ENCODE measurements around the gene NEURL1B. TPM values are rescaled to one million over a fixed set of nuclear protein-coding genes. Genes with fewer than 3 reads are reported as not detected.

The NEURL1B gene
- total and polyA plus RNA-seq, 10 of the 15 experiments (the other 5 are each of a cell fraction or from before 2014, with no cell fraction given): 0.04 to 0.28 (median 0.05) TPM; not detected in 4

DNA sequence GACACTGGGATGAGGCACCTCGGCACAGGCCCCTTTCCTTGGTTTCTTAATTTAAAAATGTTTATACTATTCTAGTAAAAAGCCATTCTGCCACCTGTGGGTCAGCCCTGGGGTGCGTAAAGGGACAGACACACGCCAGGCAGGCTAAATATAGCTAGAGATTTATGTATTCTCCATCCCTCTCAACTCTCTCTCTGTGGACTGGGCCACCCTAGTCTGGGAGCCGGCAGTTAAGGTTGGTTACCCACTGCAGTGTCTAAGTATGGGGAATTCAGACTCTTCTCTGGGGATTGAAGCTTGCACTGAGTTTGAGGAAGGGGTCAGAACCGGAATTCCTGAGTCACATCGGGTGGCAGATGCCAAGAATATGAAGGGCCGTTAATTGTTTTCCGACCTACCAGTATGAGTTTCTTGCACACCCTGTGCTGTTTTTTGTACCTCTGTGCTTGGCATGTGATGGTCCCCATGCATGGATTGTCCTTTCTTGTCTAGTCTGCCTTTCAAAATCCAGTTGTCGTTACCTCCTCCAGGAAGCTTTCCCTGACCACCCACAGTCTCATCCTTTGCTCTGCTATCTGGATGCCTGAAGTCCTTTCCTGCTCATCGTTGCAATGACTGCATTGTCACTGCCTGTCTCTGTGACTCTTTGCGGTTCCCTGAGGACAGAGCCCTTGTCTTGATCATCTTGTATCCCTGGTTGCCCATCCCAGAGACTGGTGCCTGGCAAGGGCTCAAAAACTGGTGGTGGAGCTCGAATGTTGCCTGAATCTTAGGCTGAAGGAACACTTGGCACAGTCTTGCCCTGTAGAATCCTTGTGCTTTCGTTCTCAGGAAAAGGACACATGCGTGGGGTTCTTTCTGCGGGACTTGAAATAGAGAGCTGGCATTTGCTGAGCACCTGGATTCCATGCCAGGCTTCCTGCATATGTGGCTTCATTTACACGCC is 2.1 kb downstream of the NEURL1B start:
- intact Hi-C loops (cut with micrococcal nuclease; ENCODE audit: unreplicated experiment): no loop called here

More for the DNA sequence above, 2.1 kb downstream of the NEURL1B start:
- no peaks in the 10 kb centered on the region for H4K20me1 ChIP-seq (ENCODE audit: control insufficient read depth, insufficient read depth)
- no peak for TF ChIP-seq RELB (IDR thresholded peaks at IDR 0.05; ENCODE audit: low read depth)
- no peak for TF ChIP-seq SMARCA5 (IDR thresholded peaks at IDR 0.05)
- TF ChIP-seq, protein P1, sequence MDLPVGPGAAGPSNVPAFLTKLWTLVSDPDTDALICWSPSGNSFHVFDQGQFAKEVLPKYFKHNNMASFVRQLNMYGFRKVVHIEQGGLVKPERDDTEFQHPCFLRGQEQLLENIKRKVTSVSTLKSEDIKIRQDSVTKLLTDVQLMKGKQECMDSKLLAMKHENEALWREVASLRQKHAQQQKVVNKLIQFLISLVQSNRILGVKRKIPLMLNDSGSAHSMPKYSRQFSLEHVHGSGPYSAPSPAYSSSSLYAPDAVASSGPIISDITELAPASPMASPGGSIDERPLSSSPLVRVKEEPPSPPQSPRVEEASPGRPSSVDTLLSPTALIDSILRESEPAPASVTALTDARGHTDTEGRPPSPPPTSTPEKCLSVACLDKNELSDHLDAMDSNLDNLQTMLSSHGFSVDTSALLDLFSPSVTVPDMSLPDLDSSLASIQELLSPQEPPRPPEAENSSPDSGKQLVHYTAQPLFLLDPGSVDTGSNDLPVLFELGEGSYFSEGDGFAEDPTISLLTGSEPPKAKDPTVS (IDR thresholded peaks at IDR 0.05; ENCODE audit: low read depth, low read length): no peak
- no peak for TF ChIP-seq ATF3 (IDR thresholded peaks at IDR 0.05; ENCODE audit: borderline replicate concordance, extremely low read depth, low read depth, low read length)
- no peak for TF ChIP-seq CUX1 (IDR thresholded peaks at IDR 0.05; ENCODE audit: insufficient replicate concordance, low read depth, low read length)
- TF ChIP-seq GABPA (IDR thresholded peaks at IDR 0.05; ENCODE audit: low read depth): no peak
- TF ChIP-seq SPI1 (IDR thresholded peaks at IDR 0.05; ENCODE audit: borderline replicate concordance, insufficient read depth, low read depth, low read length): no peak
- no peak for TF ChIP-seq BMI1 (IDR thresholded peaks at IDR 0.05; ENCODE audit: borderline replicate concordance)
- no peak overlapping the region for H3K27ac ChIP-seq (ENCODE audit: control insufficient read depth, insufficient read depth)
- no peak overlapping the region for H3K4me3 ChIP-seq
- no peaks in the 10 kb centered on the region for H3K79me2 ChIP-seq (ENCODE audit: control insufficient read depth, insufficient read depth, low read length)
- WGBS (ENCODE audit: insufficient coverage, insufficient replicate concordance, low lambda C conversion rate, missing lambda C conversion rate): 10% methylated on average over 16 of the region's 16 CpGs
- FAIRE-seq: no peak
- H2AFZ ChIP-seq (ENCODE audit: control insufficient read depth, low read depth, low read length): no peak overlapping the region
- H3K36me3 ChIP-seq (ENCODE audit: control insufficient read depth in 2 of 2, insufficient read depth in 2 of 2, low read length in 1 of 2): no peaks in the 10 kb centered on the region
- peaks cover 15 to 21% of the 10 kb centered on the region in 2 experiments for H3K27me3 ChIP-seq (replicated peaks in 1 of 2; ENCODE audit: control insufficient read depth in 2 of 2, insufficient read depth in 2 of 2, low read length in 1 of 2)
- in situ Hi-C loops (cut with MboI): no loop called here
- no peaks in the 10 kb centered on the region for H3K9me3 ChIP-seq (replicated peaks; ENCODE audit: control insufficient read depth, insufficient read depth, low read length)
- no peak for DNase-seq (ENCODE audit: low read depth, low spot score)
- ChIA-PET CTCF (no interaction called here), RAD21 (ENCODE audit: unreplicated experiment) (no interaction called here), POLR2A (no interaction called here), SMC1A (ENCODE audit: uncharacterized antibody, unreplicated experiment) (interaction anchor here (0.5 kb wide), 1 partner anchor 1116 kb away, joined by 3 read pairs; no protein-coding TSS in a partner anchor)
- no peak for ATAC-seq
- H3K9ac ChIP-seq (ENCODE audit: control insufficient read depth, insufficient read depth, low read length): no peak overlapping the region
- no TSS peak for BruUV-seq (replicated peaks)
- no peak overlapping the region for H3K4me2 ChIP-seq (ENCODE audit: control insufficient read depth, insufficient read depth)
- no peaks in the 10 kb centered on the region for H3K4me1 ChIP-seq (ENCODE audit: control insufficient read depth, insufficient read depth, low read length)
